ENCODE measurements around the gene SPNS2. TPM values are rescaled to one million over a fixed set of nuclear protein-coding genes. Genes with fewer than 3 reads are reported as not detected.

Gene SPNS2
- polyA plus RNA-seq, 3 donors = 0.23 to 0.33 TPM; not detected in 1

GRCh38 chr17:4572131-4572530, 73.5 kb downstream of the SPNS2 start:
- peaks cover 2 to 11% (median 5%) of the 10 kb centered on the region in 3 donors for H3K27me3 Mint-ChIP-seq (ENCODE audit: low read depth in 3 of 3)
- peaks cover 0 to 3% (median 0%) of the 10 kb centered on the region in 7 donors for H3K9me3 Mint-ChIP-seq
- no peaks in the 10 kb centered on the region for H3K4me1 Mint-ChIP-seq

GRCh38 chr17:4573115-4573514, 74.4 kb downstream of the SPNS2 start:
- Histone ChIP-seq H3K9ac (ENCODE audit: insufficient read depth, low read length, poor library complexity, severe bottlenecking) (no peak overlapping the region), H2AFZ (ENCODE audit: insufficient read depth, low read depth, low read length, poor library complexity, severe bottlenecking) (no peak overlapping the region), H3K27me3 (ENCODE audit: control insufficient read depth in 2 of 2, insufficient read depth in 2 of 2, low read length in 2 of 2) (no peaks in the 10 kb centered on the region), H3K4me3 (replicated peaks in 1 of 3; ENCODE audit: low read depth in 2 of 3, low read length in 3 of 3) (no peak overlapping the region), H3K4me1 (ENCODE audit: control insufficient read depth in 1 of 2, insufficient read depth in 2 of 2, low read length in 2 of 2) (no peaks in the 10 kb centered on the region), H3K36me3 (replicated peaks in 1 of 2; ENCODE audit: control insufficient read depth in 1 of 2, insufficient read depth in 2 of 2, low read length in 2 of 2) (no peaks in the 10 kb centered on the region), H3K9me3 (replicated peaks in 1 of 2; ENCODE audit: control insufficient read depth in 1 of 2, insufficient read depth in 1 of 2, low read length in 2 of 2) (no peaks in the 10 kb centered on the region), H3K4me2 (replicated peaks; ENCODE audit: extremely low read depth, low read length, poor library complexity, severe bottlenecking) (no peak overlapping the region), H3K27ac (ENCODE audit: low read depth in 1 of 2, low read length in 2 of 2) (no peak overlapping the region), H4K20me1 (ENCODE audit: insufficient read depth, low read length) (no peaks in the 10 kb centered on the region), H3K79me2 (ENCODE audit: insufficient read depth, low read length) (no peaks in the 10 kb centered on the region)
- Mint-ChIP-seq H3K36me3 (no peaks in the 10 kb centered on the region), H3K4me1 (no peaks in the 10 kb centered on the region), H3K4me3 (no peak overlapping the region), H3K9me3 (peaks cover 0 to 3% (median 0%) of the 10 kb centered on the region in 7 donors), H3K27ac (no peak overlapping the region), H3K27me3 (ENCODE audit: low read depth in 3 of 3) (peaks cover 2 to 11% (median 5%) of the 10 kb centered on the region in 3 donors)
- no peak for TF ChIP-seq CTCF (IDR thresholded peaks at IDR 0.05)
- intact Hi-C loops (cut with micrococcal nuclease) = no loop called here
- DNase-seq = no peak
- WGBS (ENCODE audit: insufficient coverage) = no CpG with 5 or more reads among the region's 4 CpGs

More at GRCh38 chr17:4572131-4572530, 73.5 kb downstream of the SPNS2 start:
- H3K9ac ChIP-seq (ENCODE audit: insufficient read depth, low read length, poor library complexity, severe bottlenecking) = no peak overlapping the region
- Mint-ChIP-seq H3K36me3 (no peaks in the 10 kb centered on the region), H3K4me3 (no peak overlapping the region), H3K27ac (no peak overlapping the region)
- H2AFZ ChIP-seq (ENCODE audit: insufficient read depth, low read depth, low read length, poor library complexity, severe bottlenecking) = no peak overlapping the region
- no peaks in the 10 kb centered on the region for H4K20me1 ChIP-seq (ENCODE audit: insufficient read depth, low read length)
- no peaks in the 10 kb centered on the region for H3K9me3 ChIP-seq (replicated peaks in 1 of 2; ENCODE audit: control insufficient read depth in 1 of 2, insufficient read depth in 1 of 2, low read length in 2 of 2)
- H3K4me2 ChIP-seq (replicated peaks; ENCODE audit: extremely low read depth, low read length, poor library complexity, severe bottlenecking) = no peak overlapping the region
- WGBS (ENCODE audit: insufficient coverage) = 94% methylated on average over 3 of the region's 9 CpGs
- no peaks in the 10 kb centered on the region for H3K4me1 ChIP-seq (ENCODE audit: control insufficient read depth in 1 of 2, insufficient read depth in 2 of 2, low read length in 2 of 2)
- no peaks in the 10 kb centered on the region for H3K79me2 ChIP-seq (ENCODE audit: insufficient read depth, low read length)
- DNase-seq = no peak
- no peaks in the 10 kb centered on the region for H3K36me3 ChIP-seq (replicated peaks in 1 of 2; ENCODE audit: control insufficient read depth in 1 of 2, insufficient read depth in 2 of 2, low read length in 2 of 2)
- no peak overlapping the region for H3K4me3 ChIP-seq (replicated peaks in 1 of 3; ENCODE audit: low read depth in 2 of 3, low read length in 3 of 3)
- TF ChIP-seq CTCF (IDR thresholded peaks at IDR 0.05) = no peak
- intact Hi-C loops (cut with micrococcal nuclease) = no loop called here
- H3K27me3 ChIP-seq (ENCODE audit: control insufficient read depth in 2 of 2, insufficient read depth in 2 of 2, low read length in 2 of 2) = no peaks in the 10 kb centered on the region
- H3K27ac ChIP-seq (ENCODE audit: low read depth in 1 of 2, low read length in 2 of 2) = no peak overlapping the region
